IgD-negative memory B cell (primary cell): ENCODE data around the gene ST3GAL5. TPM values are rescaled to one million over a fixed set of nuclear protein-coding genes. Genes with fewer than 3 reads are reported as not detected.

ENCODE experiments used
- polyA plus RNA-seq: library from polyadenylated mRNA; unstranded; fragments of 300-500 nt; fragmentation: Illumina TruSeq; gene quantifications from one replicate; pipeline ENCODE4 v1.2.3, GENCODE V29; 2021

The ST3GAL5 gene
- polyA plus RNA-seq, 1 donor from 2014 or later = 38.2 TPM

Other genes with a start within 250 kb of the ST3GAL5 start
- gene SFTPB, start 220.8 kb downstream of the ST3GAL5 start, polyA plus RNA-seq = not detected
- 64.8 TPM for gene GNLY, start 194.6 kb downstream of the ST3GAL5 start, polyA plus RNA-seq
- gene ATOH8, start 135.0 kb downstream of the ST3GAL5 start, polyA plus RNA-seq = not detected
- 2.7 TPM for gene POLR1A, start 216.9 kb upstream of the ST3GAL5 start, polyA plus RNA-seq
- gene PTCD3, start 217.2 kb upstream of the ST3GAL5 start, polyA plus RNA-seq = 47.9 TPM